MCF 10A (cell line): ENCODE data around the gene FLT1. TPM values are rescaled to one million over a fixed set of nuclear protein-coding genes. Genes with fewer than 3 reads are reported as not detected.

ENCODE experiments used
- BruUV-seq: library from RNA; stranded (reverse); fragments of 400-500 nt; replicated peaks from 2 replicates; lab custom pipeline; 2021; lab: Mats Ljungman, UMichigan
- CTCF ChIA-PET: fragments of 300-600 bp; sonication (Branson Sonifier 250); formaldehyde crosslinking; extraction: SDS; loops from one replicate; lab custom pipeline; 2021; ENCODE audit warnings: antibody characterized with exemption, inconsistent platforms; lab: Yijun Ruan, JAX
- POLR2A ChIA-PET: fragments of 300-600, 350-650 bp; sonication (Branson Sonifier 250); formaldehyde crosslinking; extraction: SDS; loops from one replicate; lab custom pipeline; 2020; ENCODE audit warnings: antibody characterized with exemption, inconsistent platforms; lab: Yijun Ruan, JAX
- DNase-seq: peaks from one replicate; pipeline ENCODE4 v3.0.0-alpha.2; 2018; ENCODE audit not compliant: unreplicated experiment
- H3K27ac Mint-ChIP-seq: one replicate; pipeline ENCODE4 v1.8.0; 2022; ENCODE audit warnings: mild to moderate bottlenecking, low read depth, mixed read lengths; ENCODE audit not compliant: unreplicated experiment
- H3K27me3 Mint-ChIP-seq: one replicate; pipeline ENCODE4 v1.8.0; 2022; ENCODE audit warnings: mixed read lengths; ENCODE audit not compliant: insufficient read depth, unreplicated experiment
- H3K36me3 Mint-ChIP-seq: one replicate; pipeline ENCODE4 v1.8.0; 2022; ENCODE audit warnings: mild to moderate bottlenecking, moderate library complexity, mixed read lengths; ENCODE audit not compliant: insufficient read depth, unreplicated experiment
- H3K4me1 Mint-ChIP-seq: one replicate; pipeline ENCODE4 v1.8.0; 2022; ENCODE audit warnings: mixed read lengths; ENCODE audit not compliant: insufficient read depth, unreplicated experiment
- H3K4me3 Mint-ChIP-seq: one replicate; pipeline ENCODE4 v1.8.0; 2022; ENCODE audit warnings: mild to moderate bottlenecking, moderate library complexity, mixed read lengths; ENCODE audit not compliant: unreplicated experiment
- H3K9me3 Mint-ChIP-seq: one replicate; pipeline ENCODE4 v1.8.0; 2022; ENCODE audit warnings: mixed read lengths; ENCODE audit not compliant: unreplicated experiment
- CTCF ChIP-seq: fragments of 200-600 bp; IDR thresholded peaks from one replicate; pipeline ENCODE4 v1.8.0; 2022; ENCODE audit warnings: antibody characterized with exemption, mild to moderate bottlenecking; ENCODE audit not compliant: unreplicated experiment
- intact Hi-C: fragments of 100-400 bp; cut with micrococcal nuclease; formaldehyde crosslinking; loops from 2 replicates; pipeline ENCODE4 v1.14.1; 2022
- total RNA-seq: library from RNA; stranded (reverse); gene quantifications from 2 replicates; pipeline ENCODE4 v1.2.3, GENCODE V29; 2022

Gene FLT1
- total RNA-seq, 1 experiment from 2014 or later, result not detected

DNA sequence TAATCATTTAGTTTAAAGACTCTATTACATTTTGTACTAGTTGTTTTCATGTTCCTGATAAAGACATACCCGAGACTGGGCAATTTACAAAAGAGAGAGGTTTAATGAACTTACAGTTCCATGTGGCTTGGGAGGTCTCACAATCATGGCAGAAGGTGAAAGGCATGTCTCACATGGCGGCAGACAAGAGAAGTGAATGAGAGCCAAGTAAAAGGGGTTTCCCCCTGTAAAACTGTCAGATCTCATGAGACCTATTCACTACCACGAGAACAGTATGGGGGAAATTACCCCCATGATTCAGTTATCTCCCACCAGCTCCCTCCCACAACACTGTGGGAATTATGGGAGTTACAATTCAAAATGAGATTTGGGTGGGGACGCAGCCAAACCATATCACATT lies 227.4 kb downstream of the FLT1 start:
- intact Hi-C loops, result no loop called here
- BruUV-seq, result no TSS peak
- CTCF ChIA-PET, result interaction anchor here (1.0 kb wide), 1 partner anchor 369 kb away, joined by 4 read pairs; no protein-coding TSS in a partner anchor
- Mint-ChIP-seq H3K27ac (no peak overlapping the region), H3K4me1 (no peaks in the 10 kb centered on the region), H3K27me3 (no peaks in the 10 kb centered on the region), H3K36me3 (peaks cover 50% of the 10 kb centered on the region), H3K9me3 (no peaks in the 10 kb centered on the region), H3K4me3 (no peak overlapping the region)
- POLR2A ChIA-PET, result no interaction called here
- TF ChIP-seq CTCF, result no peak
- no peak for DNase-seq

GRCh38 chr13:28258417-28258816 lies 236.5 kb downstream of the FLT1 start:
- BruUV-seq, result no TSS peak
- CTCF ChIA-PET, result no interaction called here
- intact Hi-C loops, result no loop called here
- no peaks in the 10 kb centered on the region for H3K27me3 Mint-ChIP-seq
- no peak overlapping the region for H3K4me3 Mint-ChIP-seq
- POLR2A ChIA-PET, result interaction anchor here (0.5 to 1.3 kb wide), 2 partner anchors 15 to 54 kb away, joined by 3 to 4 read pairs; no protein-coding TSS in a partner anchor
- H3K9me3 Mint-ChIP-seq, result no peaks in the 10 kb centered on the region
- DNase-seq, result no peak
- TF ChIP-seq CTCF, result no peak
- peaks cover 61% of the 10 kb centered on the region for H3K36me3 Mint-ChIP-seq
- H3K27ac Mint-ChIP-seq, result no peak overlapping the region
- H3K4me1 Mint-ChIP-seq, result no peaks in the 10 kb centered on the region

GRCh38 chr13:28257305-28257704 lies 237.6 kb downstream of the FLT1 start:
- intact Hi-C loops, result no loop called here
- no peak for DNase-seq
- no peaks in the 10 kb centered on the region for H3K9me3 Mint-ChIP-seq
- no TSS peak for BruUV-seq
- POLR2A ChIA-PET, result interaction anchor here (1.3 kb wide), 1 partner anchor 53 kb away, joined by 3 read pairs; no protein-coding TSS in a partner anchor
- CTCF ChIA-PET, result interaction anchor here (0.6 kb wide), 1 partner anchor 427 kb away, joined by 3 read pairs; no protein-coding TSS in a partner anchor
- peaks cover 53% of the 10 kb centered on the region for H3K36me3 Mint-ChIP-seq
- no peaks in the 10 kb centered on the region for H3K27me3 Mint-ChIP-seq
- H3K27ac Mint-ChIP-seq, result no peak overlapping the region
- H3K4me3 Mint-ChIP-seq, result no peak overlapping the region
- no peaks in the 10 kb centered on the region for H3K4me1 Mint-ChIP-seq
- TF ChIP-seq CTCF, result no peak

- no peak for TF ChIP-seq CTCF
- Mint-ChIP-seq H3K27ac (no peak overlapping the region), H3K4me3 (no peak overlapping the region), H3K9me3 (no peaks in the 10 kb centered on the region), H3K27me3 (no peaks in the 10 kb centered on the region), H3K4me1 (no peaks in the 10 kb centered on the region), H3K36me3 (peaks cover 48% of the 10 kb centered on the region)
- CTCF ChIA-PET, result no interaction called here
- no peak for DNase-seq
- POLR2A ChIA-PET, result no interaction called here
- intact Hi-C loops, result no loop called here
- no TSS peak for BruUV-seq
Measured at GRCh38 chr13:28252547-28252946, 242.4 kb downstream of the FLT1 start.
